Endothelial cell (in vitro differentiated cells): ENCODE results near the gene MIGA2. TPM values are rescaled to one million over a fixed set of nuclear protein-coding genes. Genes with fewer than 3 reads are reported as not detected.

Experiments
- DNase-seq: peaks from one replicate; pipeline ENCODE4 v3.0.0; 2021; ENCODE audit warnings: low spot score
- H3K27ac Mint-ChIP-seq: one replicate; pipeline ENCODE4 v1.8.0; 2021; ENCODE audit warnings: mixed read lengths, inconsistent platforms; ENCODE audit not compliant: unreplicated experiment
- H3K27me3 Mint-ChIP-seq: one replicate; pipeline ENCODE4 v1.8.0; 2021; ENCODE audit warnings: mild to moderate bottlenecking, moderate library complexity, mixed read lengths, inconsistent platforms; ENCODE audit not compliant: unreplicated experiment
- H3K36me3 Mint-ChIP-seq: one replicate; pipeline ENCODE4 v1.8.0; 2021; ENCODE audit warnings: mild to moderate bottlenecking, low read depth, mixed read lengths, inconsistent platforms; ENCODE audit not compliant: unreplicated experiment
- H3K4me1 Mint-ChIP-seq: one replicate; pipeline ENCODE4 v1.8.0; 2021; ENCODE audit warnings: mild to moderate bottlenecking, mixed read lengths, inconsistent platforms; ENCODE audit not compliant: unreplicated experiment
- H3K4me3 Mint-ChIP-seq: one replicate; pipeline ENCODE4 v1.8.0; 2021; ENCODE audit warnings: mild to moderate bottlenecking, mixed read lengths, inconsistent platforms; ENCODE audit not compliant: unreplicated experiment
- H3K9me3 Mint-ChIP-seq: one replicate; pipeline ENCODE4 v1.8.0; 2021; ENCODE audit warnings: mixed read lengths, inconsistent platforms; ENCODE audit not compliant: unreplicated experiment
- total RNA-seq: library from RNA; stranded (reverse); fragmentation: NEBNext Ultra II Directional; extraction: Animal tissue kit (Norgen Biotek cat#: 25700); gene quantifications from one replicate; pipeline ENCODE4 v1.2.1, GENCODE V29; 2021; ENCODE audit not compliant: unreplicated experiment
- TF ChIP-seq, protein P1 (sequence below): fragments of 200-600 bp; sonication (generic); IDR thresholded peaks from one replicate; pipeline ENCODE4 v1.5.0; 2021; ENCODE audit warnings: antibody characterized with exemption; ENCODE audit not compliant: unreplicated experiment

MIGA2 gene
- total RNA-seq, 1 donor from 2014 or later = 32.9 TPM

- Mint-ChIP-seq H3K9me3 (no peaks in the 10 kb centered on the region), H3K4me3 (no peak overlapping the region), H3K36me3 (peaks cover 30% of the 10 kb centered on the region), H3K27ac (no peak overlapping the region), H3K4me1 (no peaks in the 10 kb centered on the region), H3K27me3 (peaks cover 15% of the 10 kb centered on the region)
- no peak for DNase-seq
- TF ChIP-seq, protein P1, sequence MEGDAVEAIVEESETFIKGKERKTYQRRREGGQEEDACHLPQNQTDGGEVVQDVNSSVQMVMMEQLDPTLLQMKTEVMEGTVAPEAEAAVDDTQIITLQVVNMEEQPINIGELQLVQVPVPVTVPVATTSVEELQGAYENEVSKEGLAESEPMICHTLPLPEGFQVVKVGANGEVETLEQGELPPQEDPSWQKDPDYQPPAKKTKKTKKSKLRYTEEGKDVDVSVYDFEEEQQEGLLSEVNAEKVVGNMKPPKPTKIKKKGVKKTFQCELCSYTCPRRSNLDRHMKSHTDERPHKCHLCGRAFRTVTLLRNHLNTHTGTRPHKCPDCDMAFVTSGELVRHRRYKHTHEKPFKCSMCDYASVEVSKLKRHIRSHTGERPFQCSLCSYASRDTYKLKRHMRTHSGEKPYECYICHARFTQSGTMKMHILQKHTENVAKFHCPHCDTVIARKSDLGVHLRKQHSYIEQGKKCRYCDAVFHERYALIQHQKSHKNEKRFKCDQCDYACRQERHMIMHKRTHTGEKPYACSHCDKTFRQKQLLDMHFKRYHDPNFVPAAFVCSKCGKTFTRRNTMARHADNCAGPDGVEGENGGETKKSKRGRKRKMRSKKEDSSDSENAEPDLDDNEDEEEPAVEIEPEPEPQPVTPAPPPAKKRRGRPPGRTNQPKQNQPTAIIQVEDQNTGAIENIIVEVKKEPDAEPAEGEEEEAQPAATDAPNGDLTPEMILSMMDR = no peak
Measured at GRCh38 chr9:129008469-129008965, 27.9 kb upstream of the MIGA2 start.

GRCh38 chr9:129008986-129009583, 27.3 kb upstream of the MIGA2 start:
- Mint-ChIP-seq H3K4me1 (no peaks in the 10 kb centered on the region), H3K27me3 (peaks cover 15% of the 10 kb centered on the region)
- no peak for DNase-seq

GRCh38 chr9:129009584-129010141, 26.8 kb upstream of the MIGA2 start:
- TF ChIP-seq, protein P1 = no peak
- H3K9me3 Mint-ChIP-seq = no peaks in the 10 kb centered on the region
- no peak for DNase-seq
- peaks cover 3% of the 10 kb centered on the region for H3K4me1 Mint-ChIP-seq
- H3K27ac Mint-ChIP-seq = no peak overlapping the region
- H3K27me3 Mint-ChIP-seq = peaks cover 15% of the 10 kb centered on the region
- H3K4me3 Mint-ChIP-seq = no peak overlapping the region
- peaks cover 30% of the 10 kb centered on the region for H3K36me3 Mint-ChIP-seq

More at GRCh38 chr9:129008986-129009583, 27.3 kb upstream of the MIGA2 start:
- H3K27ac Mint-ChIP-seq = no peak overlapping the region
- no peak overlapping the region for H3K4me3 Mint-ChIP-seq
- no peaks in the 10 kb centered on the region for H3K9me3 Mint-ChIP-seq
- TF ChIP-seq, protein P1 = no peak
- H3K36me3 Mint-ChIP-seq = peaks cover 30% of the 10 kb centered on the region

DNA sequence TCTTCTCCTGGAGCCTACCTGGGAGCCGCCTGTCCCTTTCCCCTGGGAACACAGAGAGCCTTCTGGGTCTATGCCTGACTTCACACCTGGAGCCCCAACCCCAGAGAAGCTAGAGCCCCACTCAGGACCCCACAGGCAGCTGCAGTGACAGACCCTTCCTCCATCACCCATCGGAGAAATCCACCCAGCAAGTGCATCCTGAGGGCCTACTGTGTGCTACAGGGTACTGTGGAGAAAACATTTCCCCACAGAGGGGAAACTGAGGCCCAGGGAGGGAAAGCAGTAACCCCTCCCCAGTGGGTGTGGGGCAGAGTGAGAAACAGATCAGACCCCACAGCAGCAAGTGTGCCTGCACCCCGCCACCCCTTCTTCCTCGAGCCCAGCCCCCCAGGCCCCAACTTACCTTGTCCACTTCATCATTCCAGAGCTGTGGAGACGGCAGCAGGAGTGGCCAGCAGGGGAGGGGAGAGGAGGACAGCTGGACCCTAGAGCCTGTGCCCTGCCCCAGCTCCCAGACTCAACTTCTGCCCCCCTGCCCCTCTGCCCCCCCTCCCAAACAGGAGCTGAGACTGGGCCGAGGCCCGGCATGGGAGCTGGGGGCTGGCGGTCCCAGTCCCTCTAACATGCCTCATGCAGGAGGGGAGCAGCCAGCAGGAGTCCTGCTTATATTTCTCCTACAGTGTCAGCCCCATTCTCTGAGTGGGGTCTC, 26.0 kb upstream of the MIGA2 start:
- H3K36me3 Mint-ChIP-seq = peaks cover 27% of the 10 kb centered on the region
- H3K4me1 Mint-ChIP-seq = peaks cover 8% of the 10 kb centered on the region
- no peak overlapping the region for H3K27ac Mint-ChIP-seq
- peaks cover 13% of the 10 kb centered on the region for H3K27me3 Mint-ChIP-seq
- TF ChIP-seq, protein P1 = no peak
- no peaks in the 10 kb centered on the region for H3K9me3 Mint-ChIP-seq
- H3K4me3 Mint-ChIP-seq = no peak overlapping the region
- DNase-seq = no peak

GRCh38 chr9:129011170-129011569, 25.3 kb upstream of the MIGA2 start:
- peaks cover 25% of the 10 kb centered on the region for H3K36me3 Mint-ChIP-seq
- H3K27me3 Mint-ChIP-seq = peaks cover 7% of the 10 kb centered on the region
- H3K9me3 Mint-ChIP-seq = no peaks in the 10 kb centered on the region
- peak overlapping the region; percentile 36 for H3K27ac Mint-ChIP-seq
- peaks cover 8% of the 10 kb centered on the region for H3K4me1 Mint-ChIP-seq
- peak overlapping the region; percentile 76 for H3K4me3 Mint-ChIP-seq
- TF ChIP-seq, protein P1 = no peak
- no peak for DNase-seq
